HG02588 (cell line): ENCODE measurements around the gene UBXN6.

Source experiments
- ATAC-seq: cut with Tn5 transposase; IDR thresholded peaks from one replicate; pipeline ENCODE4 v1.9.1; 2021; ENCODE audit warnings: mild to moderate bottlenecking, moderate library complexity; ENCODE audit not compliant: unreplicated experiment

UBXN6 gene, protein sequence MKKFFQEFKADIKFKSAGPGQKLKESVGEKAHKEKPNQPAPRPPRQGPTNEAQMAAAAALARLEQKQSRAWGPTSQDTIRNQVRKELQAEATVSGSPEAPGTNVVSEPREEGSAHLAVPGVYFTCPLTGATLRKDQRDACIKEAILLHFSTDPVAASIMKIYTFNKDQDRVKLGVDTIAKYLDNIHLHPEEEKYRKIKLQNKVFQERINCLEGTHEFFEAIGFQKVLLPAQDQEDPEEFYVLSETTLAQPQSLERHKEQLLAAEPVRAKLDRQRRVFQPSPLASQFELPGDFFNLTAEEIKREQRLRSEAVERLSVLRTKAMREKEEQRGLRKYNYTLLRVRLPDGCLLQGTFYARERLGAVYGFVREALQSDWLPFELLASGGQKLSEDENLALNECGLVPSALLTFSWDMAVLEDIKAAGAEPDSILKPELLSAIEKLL

DNA sequence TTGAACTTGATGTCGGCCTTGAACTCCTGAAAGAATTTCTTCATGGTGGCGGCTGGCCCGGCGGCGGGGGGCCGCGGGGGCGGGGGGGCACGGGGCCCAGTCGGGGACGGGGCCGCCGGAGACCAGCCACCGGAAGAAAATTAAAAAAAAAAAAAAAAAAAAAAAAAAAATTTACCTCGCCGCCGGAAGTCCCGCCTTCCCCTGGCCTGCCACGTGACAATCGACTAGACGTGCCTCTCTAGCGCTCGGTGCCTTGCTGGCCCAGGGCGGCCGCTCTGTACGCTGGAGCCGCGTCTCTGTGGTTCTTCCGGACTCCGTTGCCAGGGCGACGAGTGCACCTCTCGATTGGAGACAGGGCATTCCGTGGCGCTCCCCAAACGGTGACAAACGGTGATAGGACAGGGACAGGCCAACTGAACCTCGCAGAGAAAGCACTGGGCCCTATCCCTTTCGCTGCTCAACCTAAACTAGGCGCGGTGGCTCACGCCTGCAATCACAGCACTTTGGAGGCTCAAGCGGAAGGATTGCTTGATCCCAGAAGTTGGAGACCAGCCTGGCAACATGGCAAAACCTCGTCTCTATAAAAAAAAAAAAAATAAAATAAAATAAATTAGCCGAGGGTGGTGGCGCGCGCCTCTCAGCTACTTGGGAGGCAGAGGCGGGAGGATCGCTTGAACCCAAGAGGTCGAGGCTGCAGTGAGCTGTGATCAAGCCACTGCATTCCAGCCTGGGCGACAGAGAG, at the start of gene UBXN6:
Gene UBXN6, minus strand, starts transcription at position 141 of the 742 bp plus-strand sequence. Its CDS starts 97 bp downstream, at position 44.
- peak; percentile 84 for ATAC-seq

DNA sequence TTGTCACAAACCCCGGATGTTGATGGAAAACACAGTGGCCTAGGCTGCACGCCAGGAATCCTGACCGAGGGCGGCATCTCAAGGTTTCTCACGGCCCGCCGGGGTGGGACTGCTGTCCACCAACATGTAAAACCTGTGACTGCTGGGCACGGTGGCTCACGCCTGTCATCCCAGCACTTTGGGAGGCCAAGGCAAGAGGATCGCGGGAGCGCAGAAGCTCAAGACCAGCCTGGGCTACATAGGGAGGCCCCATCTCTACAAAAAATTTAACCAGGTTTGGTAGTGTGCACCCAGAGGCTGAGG, 49.5 kb upstream of the UBXN6 start:
- ATAC-seq, result no peak

- no peak for ATAC-seq
Measured at GRCh38 chr19:4506449-4507149, 49.0 kb upstream of the UBXN6 start.

- no peak for ATAC-seq
Measured at GRCh38 chr19:4505570-4506448, 48.2 kb upstream of the UBXN6 start.

GRCh38 chr19:4504891-4505569, 47.4 kb upstream of the UBXN6 start:
- no peak for ATAC-seq

DNA sequence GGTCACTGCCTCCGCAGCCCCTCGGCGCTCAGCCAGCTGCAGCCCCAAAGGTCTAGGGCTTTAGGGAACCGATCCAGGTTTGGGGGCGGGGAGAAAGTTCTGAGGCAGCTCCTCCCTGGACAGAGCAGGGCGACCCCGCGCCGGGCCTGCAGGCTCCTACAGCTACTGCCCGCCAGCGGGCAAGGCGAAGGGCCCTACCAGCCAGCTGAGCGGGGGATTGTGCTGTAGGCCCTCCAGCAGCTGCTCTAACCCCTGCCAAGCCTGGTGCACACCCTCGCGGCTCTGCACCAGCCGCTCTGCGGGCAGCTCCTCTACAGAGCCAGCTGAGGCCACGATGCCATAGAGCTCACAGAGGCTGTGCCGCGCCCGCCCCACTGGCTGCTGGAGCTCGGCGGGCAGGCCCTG, 46.7 kb upstream of the UBXN6 start:
- ATAC-seq, result no peak

- no peak for ATAC-seq
Measured at GRCh38 chr19:4503825-4504170, 46.2 kb upstream of the UBXN6 start.

DNA sequence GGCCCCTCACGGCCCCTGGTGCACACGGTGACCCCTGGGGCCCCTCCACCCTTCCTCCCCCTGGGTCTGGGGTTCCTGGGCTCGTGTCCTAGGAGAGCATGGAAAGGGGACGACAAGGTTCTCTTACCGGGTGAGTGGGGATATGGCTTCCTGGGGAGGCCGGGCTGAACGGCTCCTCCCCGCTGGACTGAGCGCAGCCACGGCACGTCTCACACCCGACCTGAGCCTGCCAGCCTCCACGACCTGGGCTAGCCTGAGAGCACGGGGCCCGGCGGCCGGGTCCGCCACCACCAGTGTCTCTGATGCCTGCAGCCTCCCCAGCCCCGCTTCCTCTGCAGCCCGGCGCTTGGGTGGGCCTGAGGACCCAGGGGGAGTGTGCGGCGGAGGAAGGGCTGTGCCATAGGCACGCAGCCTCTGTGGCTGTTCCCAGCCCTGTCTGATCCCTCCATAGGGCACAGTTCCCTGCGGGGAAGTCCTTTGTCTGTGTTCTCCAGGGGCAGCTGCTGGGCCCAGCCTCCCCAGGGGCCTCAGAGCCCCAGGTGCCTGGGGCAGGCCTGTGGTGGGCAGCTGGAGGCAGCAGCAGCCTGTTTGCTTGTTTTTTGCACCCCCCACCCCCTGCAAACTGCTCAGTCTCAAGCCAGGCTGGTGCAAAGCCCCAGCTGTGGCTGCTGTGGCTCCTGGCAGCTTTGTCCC, 45.7 kb upstream of the UBXN6 start:
- ATAC-seq, result no peak

DNA sequence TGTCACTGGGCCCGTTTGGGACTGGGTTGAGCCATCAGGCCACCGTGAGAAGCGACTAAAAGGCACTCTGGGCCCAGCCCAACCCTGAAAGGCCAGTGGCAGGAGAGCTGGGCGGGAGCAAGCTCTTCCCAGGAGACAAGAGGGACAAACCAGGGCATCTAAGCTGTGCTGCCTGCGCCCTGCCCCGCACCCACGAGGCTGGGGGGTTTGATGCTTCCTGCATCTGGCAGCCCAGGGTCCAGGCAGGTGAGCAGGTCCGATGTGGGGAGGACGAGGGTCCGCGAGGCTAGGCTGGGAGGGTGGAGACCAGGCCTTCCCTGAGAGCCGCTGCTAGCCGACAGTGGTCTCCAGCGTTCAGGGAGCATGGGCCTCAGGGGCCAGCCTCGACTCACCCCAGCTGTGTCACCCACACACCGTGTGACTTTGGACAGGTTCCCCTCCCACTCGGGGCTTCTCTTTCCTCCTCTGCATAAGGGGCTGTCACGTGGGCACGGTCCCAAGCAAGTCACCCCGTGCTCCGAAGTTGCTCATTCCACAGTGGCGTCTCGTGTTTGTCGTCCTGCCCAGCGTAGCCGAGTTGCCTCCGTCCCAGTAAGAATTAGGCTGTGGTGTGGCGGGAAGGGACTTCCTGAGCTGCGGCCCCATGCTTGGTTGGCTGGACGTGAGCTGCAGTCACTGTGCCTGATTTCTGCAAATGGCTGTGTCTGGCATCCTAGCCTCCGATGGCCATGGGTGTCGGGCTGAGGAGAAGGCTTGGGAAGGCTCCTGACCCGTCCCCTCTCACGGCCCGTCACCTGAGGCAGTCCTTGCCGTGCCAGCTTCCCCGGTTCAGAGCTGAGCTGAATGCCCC, 44.9 kb upstream of the UBXN6 start:
- ATAC-seq, result no peak

- no peak for ATAC-seq
Measured at GRCh38 chr19:4501691-4502090, 44.1 kb upstream of the UBXN6 start.

DNA sequence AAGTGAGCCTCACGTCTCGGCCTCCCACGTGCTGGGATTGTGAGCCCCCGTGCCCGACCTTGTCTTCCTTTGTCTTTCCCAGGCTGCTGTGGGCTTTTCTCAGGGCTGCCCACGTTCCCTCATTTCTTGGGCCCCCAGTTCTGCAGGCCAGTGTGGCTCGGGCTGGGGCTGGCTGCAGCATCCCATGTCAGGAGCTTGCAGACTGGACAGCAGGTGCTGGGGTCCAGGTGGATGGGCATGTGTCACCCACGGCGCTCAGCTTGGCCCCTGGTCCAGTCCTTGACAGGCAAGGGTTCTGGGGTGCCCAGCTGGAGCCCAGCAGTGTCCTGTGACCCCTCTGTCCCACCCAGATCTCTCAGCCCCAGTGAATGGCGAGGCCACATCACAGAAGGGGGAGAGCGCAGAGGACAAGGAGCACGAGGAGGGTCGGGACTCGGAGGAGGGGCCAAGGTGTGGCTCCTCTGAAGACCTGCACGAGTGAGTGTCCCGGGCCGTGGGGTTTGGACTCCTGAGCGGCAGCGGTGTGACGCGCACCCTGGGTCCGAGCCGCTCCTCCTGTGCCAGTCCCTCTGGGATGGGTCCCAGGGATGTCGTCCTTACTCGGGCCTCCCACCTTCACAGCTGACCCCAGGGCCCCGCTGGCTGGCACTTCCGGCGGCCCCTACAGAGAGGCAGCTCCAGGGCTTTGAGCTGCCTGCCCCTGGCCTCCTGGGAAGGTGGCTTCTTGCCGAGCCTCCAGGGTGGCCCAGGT, 43.4 kb upstream of the UBXN6 start:
- ATAC-seq, result no peak

DNA sequence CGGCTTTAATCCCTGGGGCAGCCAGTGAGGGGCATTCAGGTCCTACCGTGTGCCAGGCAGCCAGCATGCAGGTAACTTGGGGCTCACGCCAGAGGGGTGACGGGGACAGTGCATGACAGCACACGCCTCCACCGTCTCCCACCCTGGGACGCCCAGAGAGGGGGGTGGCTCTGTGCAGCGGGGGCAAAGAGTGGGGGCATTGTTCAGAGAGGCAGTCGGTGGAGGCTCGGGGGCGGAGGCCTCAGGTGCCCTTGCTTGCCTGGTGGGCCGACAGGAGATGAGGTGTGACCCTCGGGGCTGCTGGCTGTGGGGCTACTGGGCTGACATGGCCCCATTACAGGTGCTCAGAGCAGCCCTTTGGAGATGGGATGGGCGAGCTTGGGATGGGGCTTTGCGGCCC, 42.3 kb upstream of the UBXN6 start:
- no peak for ATAC-seq

- no peak for ATAC-seq
Measured at GRCh38 chr19:4499318-4499717, 41.7 kb upstream of the UBXN6 start.

DNA sequence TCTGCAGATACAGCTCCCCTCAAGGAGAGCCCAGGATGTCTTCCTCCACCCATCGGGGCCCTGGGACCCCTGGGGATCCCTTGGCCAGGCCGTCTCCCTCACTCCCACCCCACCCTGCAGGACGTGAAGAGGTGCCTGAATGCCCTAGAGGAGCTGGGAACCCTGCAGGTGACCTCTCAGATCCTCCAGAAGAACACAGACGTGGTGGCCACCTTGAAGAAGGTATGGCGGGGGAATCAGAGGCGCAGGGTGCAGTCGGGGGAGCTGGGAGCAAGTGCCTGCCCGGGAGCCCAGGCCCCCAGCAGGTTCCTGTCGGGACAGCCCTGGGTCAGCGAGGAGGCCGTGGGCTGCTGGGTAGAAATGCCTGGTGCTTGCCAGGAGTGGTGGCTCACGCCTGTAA, 41.1 kb upstream of the UBXN6 start:
- ATAC-seq, result no peak

DNA sequence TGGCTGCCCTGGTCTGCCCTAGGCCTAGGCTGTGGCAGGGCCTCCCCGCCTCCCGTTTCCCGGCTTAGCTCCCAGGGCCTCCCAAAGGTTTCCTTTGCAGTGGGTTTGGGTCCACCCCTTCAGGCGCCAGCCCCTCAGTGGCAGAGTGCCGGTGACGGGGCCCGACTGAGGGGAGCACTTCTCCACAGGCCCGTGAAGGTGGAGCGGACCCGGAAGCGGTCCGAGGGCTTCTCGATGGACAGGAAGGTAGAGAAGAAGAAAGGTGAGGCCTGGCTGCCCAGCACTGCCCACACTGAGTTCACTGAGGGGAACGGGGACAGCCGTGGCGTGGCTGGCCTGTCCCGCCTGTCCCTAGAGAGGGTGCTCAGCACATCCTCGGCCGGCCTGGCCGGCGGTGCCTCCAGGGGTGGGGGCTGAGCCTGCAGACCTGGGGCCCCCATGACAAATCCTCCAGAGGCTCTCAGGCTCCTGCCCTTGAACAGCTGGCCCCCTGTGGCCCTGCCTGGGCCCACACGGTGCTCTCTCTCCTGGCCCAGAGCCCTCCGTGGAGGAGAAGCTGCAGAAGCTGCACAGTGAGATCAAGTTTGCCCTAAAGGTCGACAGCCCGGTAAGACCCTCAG, 40.3 kb upstream of the UBXN6 start:
- ATAC-seq, result no peak

- no peak for ATAC-seq
Measured at GRCh38 chr19:4496304-4496703, 38.7 kb upstream of the UBXN6 start.

DNA sequence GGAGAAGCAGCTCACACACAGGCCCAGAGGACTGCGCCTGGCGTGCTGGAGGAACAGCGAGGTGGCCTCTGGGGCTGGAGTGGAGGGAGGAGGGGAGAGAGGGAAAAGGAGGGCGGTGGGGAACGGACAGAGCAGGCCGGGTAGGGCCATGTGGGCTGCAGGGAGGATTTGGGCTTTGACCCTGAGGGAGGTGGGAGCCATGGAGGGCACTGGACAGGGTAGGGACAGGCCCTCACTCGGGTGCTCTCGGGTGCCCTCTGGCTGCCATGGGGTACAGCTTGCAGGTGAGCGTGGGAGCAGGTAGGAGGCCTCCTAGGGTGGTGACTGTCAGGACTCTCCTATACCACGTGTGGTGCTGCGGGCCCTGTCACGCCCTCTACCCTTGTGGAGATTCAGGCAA, 37.9 kb upstream of the UBXN6 start:
- no peak for ATAC-seq

DNA sequence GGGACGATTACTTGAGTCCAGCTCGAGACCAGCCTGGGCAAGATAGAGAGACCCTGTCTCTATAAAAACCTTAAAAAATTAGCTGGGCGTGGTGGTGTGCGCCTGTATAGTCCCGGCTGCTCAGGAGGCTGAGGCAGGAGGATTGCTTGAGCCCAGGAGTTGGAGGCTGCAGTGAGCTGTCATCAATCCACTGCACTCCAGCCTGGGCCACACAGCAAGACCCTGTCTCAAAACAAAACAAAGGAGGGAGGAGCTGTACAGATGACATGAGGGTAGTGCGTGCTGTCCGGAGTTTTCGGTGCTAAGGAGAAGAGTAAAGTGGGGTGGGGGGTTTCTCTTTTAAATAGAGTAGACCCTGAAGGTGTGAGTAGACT, 37.1 kb upstream of the UBXN6 start:
- ATAC-seq, result no peak
